Kidney epithelial cell (primary cell): ENCODE data around the gene RBM6. TPM values are rescaled to one million over a fixed set of nuclear protein-coding genes. Genes with fewer than 3 reads are reported as not detected.

Source experiments
- DNase-seq: peaks from one replicate; pipeline ENCODE4 v3.0.0-alpha.2; 2010; ENCODE audit warnings: low read depth
- H3K27me3 ChIP-seq: 2 replicates; pipeline ENCODE4 v1.6.0; 2011; ENCODE audit warnings: low read length; ENCODE audit not compliant: control insufficient read depth, insufficient read depth
- H3K36me3 ChIP-seq: 2 replicates; pipeline ENCODE4 v1.5.1; 2011; ENCODE audit warnings: low read length; ENCODE audit not compliant: control insufficient read depth, insufficient read depth
- H3K4me3 ChIP-seq: 2 replicates; pipeline ENCODE4 v1.5.1; 2011; ENCODE audit warnings: low read depth, mild to moderate bottlenecking, control low read depth, low read length
- CTCF ChIP-seq: IDR thresholded peaks from 2 replicates; pipeline ENCODE4 v1.5.1; 2011; ENCODE audit warnings: mild to moderate bottlenecking, moderate library complexity, low read length, control low read depth, inconsistent platforms; ENCODE audit not compliant: insufficient read depth, poor library complexity, severe bottlenecking
- total RNA-seq: library from RNA; depleted of rRNA; stranded (reverse); fragments of >200 nt; gene quantifications from 2 replicates; pipeline ENCODE4 v1.2.3, GENCODE V29; 2015

Gene RBM6
- total RNA-seq, 1 donor from 2014 or later, result 41.5 TPM

DNA sequence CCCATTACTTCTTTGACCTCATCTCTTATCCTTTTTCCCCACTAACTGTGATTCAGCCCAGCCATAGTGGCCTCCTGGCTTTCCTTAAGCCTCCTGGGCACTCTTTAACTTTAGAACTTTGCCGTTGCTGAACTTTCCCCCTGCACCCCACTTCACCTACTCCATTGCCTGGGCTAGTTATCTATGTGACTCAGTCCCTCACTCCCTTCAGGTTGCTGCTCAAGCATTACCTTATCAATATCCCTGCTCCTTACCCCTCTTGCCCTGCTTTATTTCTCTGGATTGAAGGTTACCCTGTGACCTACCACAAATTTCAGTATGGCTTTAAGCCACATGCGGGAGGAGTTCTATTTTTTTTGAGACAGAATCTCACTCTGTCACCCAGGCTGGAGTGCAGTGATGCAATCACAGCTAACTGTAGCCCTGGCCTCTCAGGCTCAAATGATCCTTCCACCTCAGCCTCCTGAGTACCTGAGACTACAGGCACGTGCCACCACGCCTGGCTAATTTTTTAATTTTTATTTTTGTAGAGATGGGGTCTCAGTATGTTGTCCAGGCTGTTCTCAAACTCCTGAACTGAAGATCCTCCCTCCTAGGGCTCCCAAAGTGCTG is 13.7 kb upstream of the RBM6 start:
- no peak overlapping the region for H3K4me3 ChIP-seq
- no peak for TF ChIP-seq CTCF
- DNase-seq, result no peak
- no peaks in the 10 kb centered on the region for H3K27me3 ChIP-seq
- no peaks in the 10 kb centered on the region for H3K36me3 ChIP-seq

- H3K36me3 ChIP-seq, result no peaks in the 10 kb centered on the region
- no peak overlapping the region for H3K4me3 ChIP-seq
- TF ChIP-seq CTCF, result no peak
- no peaks in the 10 kb centered on the region for H3K27me3 ChIP-seq
- no peak for DNase-seq
These were observed 12.2 kb upstream of the RBM6 start for GRCh38 chr3:49927798-49928197.

GRCh38 chr3:49928481-49929017 is 11.4 kb upstream of the RBM6 start:
- Histone ChIP-seq H3K4me3 (no peak overlapping the region), H3K36me3 (no peaks in the 10 kb centered on the region), H3K27me3 (no peaks in the 10 kb centered on the region)
- no peak for DNase-seq
- no peak for TF ChIP-seq CTCF

DNA sequence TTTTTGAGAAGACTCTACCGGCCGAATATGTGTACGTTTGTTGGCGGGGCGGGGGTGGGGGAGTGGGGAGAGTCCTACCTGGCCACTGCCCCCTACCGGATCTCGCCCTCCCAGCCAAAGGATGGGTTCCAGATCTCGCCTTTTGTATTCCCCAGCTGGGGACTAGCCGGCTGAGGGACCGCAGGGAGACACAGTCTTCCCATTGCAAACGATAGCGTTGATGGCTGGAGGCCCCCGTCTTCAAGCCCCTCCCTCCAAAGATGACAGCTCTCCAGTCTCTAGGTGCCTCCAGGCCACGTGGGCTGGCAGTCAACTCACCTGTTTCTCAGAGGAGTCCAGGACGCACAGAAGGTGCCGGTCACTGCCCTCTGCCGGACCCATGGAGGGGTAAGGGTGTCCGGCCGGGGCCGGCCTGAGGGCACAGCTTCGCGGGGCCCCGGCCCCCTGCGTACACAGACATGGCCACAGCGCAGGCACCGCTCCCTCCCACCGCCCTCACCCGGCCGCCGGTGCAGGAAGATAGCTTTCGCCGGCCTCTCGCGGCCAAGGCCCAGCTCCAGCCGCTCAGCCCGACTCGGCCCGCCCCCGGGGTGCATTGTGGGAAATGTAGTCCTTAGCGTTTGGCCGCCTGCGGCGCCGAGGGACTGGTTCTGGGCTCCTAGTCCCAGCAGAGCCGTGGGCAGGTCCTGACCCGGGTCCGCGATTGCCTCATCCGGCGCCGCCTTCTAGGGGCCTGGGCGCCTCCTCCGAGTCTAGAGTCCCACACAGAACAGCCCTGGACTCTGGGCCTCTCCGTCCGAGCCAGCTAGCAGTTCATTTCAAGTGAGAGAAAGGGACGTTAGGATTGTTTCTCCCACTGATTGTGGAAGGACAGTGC is 10.4 kb upstream of the RBM6 start, which contains the start of gene MON1A:
MON1A (minus strand) TSS at position 521 of the 877 bp plus-strand sequence. CDS start 16,465 bp downstream, outside the sequence.
- H3K4me3 ChIP-seq, result peak within 1 kb of the TSS; percentile 79
- peak; percentile 62 for TF ChIP-seq CTCF
- DNase-seq, result no peak
- no peaks in the 10 kb centered on the region for H3K36me3 ChIP-seq
- H3K27me3 ChIP-seq, result no peaks in the 10 kb centered on the region

- H3K27me3 ChIP-seq, result no peaks in the 10 kb centered on the region
- no peaks in the 10 kb centered on the region for H3K36me3 ChIP-seq
- no peak for DNase-seq
- no peak for TF ChIP-seq CTCF
- peak overlapping the region; percentile 79 for H3K4me3 ChIP-seq
These were observed 9.7 kb upstream of the RBM6 start for GRCh38 chr3:49930168-49930690.
